WTC11 (cell line): ENCODE results near the gene ANO1. TPM values are rescaled to one million over a fixed set of nuclear protein-coding genes. Genes with fewer than 3 reads are reported as not detected.

Experiments used
- ATAC-seq: fragments of 200-7000 bp; cut with Tn5 transposase; 2 replicates; pipeline ENCODE4 v1.10.0; 2021; ENCODE audit warnings: mild to moderate bottlenecking, moderate library complexity
- CTCF ChIA-PET: fragments of 300-600 bp; sonication (Branson Sonifier 250); formaldehyde crosslinking; loops from one replicate; lab custom pipeline; 2021; ENCODE audit warnings: antibody characterized with exemption; lab: Charles Lee
- POLR2A ChIA-PET: fragments of 350-600 bp; sonication (Branson Sonifier 250); formaldehyde crosslinking; loops from one replicate; lab custom pipeline; 2021; ENCODE audit warnings: antibody characterized with exemption; lab: Charles Lee
- DNase-seq: peaks from one replicate; pipeline ENCODE4 v3.0.0; 2021; ENCODE audit warnings: low spot score
- H3K27ac Mint-ChIP-seq: 2 replicates; pipeline ENCODE4 v1.8.0; 2021; ENCODE audit warnings: mixed read lengths
- H3K27me3 Mint-ChIP-seq: 2 replicates; pipeline ENCODE4 v1.8.0; 2021; ENCODE audit warnings: low read depth, mild to moderate bottlenecking, moderate library complexity, mixed read lengths
- H3K36me3 Mint-ChIP-seq: 2 replicates; pipeline ENCODE4 v1.8.0; 2021; ENCODE audit warnings: mixed read lengths
- H3K4me1 Mint-ChIP-seq: 2 replicates; pipeline ENCODE4 v1.8.0; 2022; ENCODE audit warnings: mixed read lengths
- H3K4me3 Mint-ChIP-seq: 2 replicates; pipeline ENCODE4 v1.8.0; 2021; ENCODE audit warnings: mild to moderate bottlenecking, moderate library complexity, mixed read lengths
- H3K9me3 Mint-ChIP-seq: 2 replicates; pipeline ENCODE4 v1.8.0; 2021; ENCODE audit warnings: mixed read lengths
- ATF1 ChIP-seq: sonication (generic); formaldehyde crosslinking; IDR thresholded peaks from 2 replicates; pipeline ENCODE4 v1.8.1; 2023; ENCODE audit warnings: mild to moderate bottlenecking, moderate library complexity, missing genetic modification reagents
- FOXK1 ChIP-seq: sonication (generic); formaldehyde crosslinking; IDR thresholded peaks from 2 replicates; pipeline ENCODE4 v1.8.0; 2022; ENCODE audit warnings: mild to moderate bottlenecking, moderate library complexity, missing genetic modification reagents
- IRF1 ChIP-seq: sonication (generic); formaldehyde crosslinking; IDR thresholded peaks from 2 replicates; pipeline ENCODE4 v1.8.0; 2023; ENCODE audit warnings: missing genetic modification reagents
- IRF2 ChIP-seq: sonication (generic); formaldehyde crosslinking; IDR thresholded peaks from 2 replicates; pipeline ENCODE4 v1.8.0; 2022; ENCODE audit warnings: low read depth, missing genetic modification reagents, borderline replicate concordance
- MYBL2 ChIP-seq: sonication (generic); formaldehyde crosslinking; IDR thresholded peaks from 2 replicates; pipeline ENCODE4 v1.8.1; 2023; ENCODE audit warnings: mild to moderate bottlenecking, moderate library complexity, missing genetic modification reagents
- NFYB ChIP-seq: sonication (generic); formaldehyde crosslinking; conservative IDR thresholded peaks from 2 replicates; pipeline ENCODE4 v1.8.0; 2022; ENCODE audit warnings: low read depth, missing genetic modification reagents
- NR2C2 ChIP-seq: sonication (generic); formaldehyde crosslinking; IDR thresholded peaks from 2 replicates; pipeline ENCODE4 v1.8.0; 2022; ENCODE audit warnings: mild to moderate bottlenecking, missing genetic modification reagents
- RORB ChIP-seq: fragments of 250-450 bp; sonication (Bioruptor Pico); IDR thresholded peaks from 2 replicates; pipeline ENCODE4 v1.9.0; 2021; ENCODE audit warnings: mild to moderate bottlenecking
- ZNF138 ChIP-seq: sonication (generic); formaldehyde crosslinking; conservative IDR thresholded peaks from 2 replicates; pipeline ENCODE4 v1.8.1; 2022; ENCODE audit warnings: mild to moderate bottlenecking, moderate library complexity, missing genetic modification reagents
- ZNF232 ChIP-seq: sonication (generic); formaldehyde crosslinking; IDR thresholded peaks from 2 replicates; pipeline ENCODE4 v1.8.0; 2022; ENCODE audit warnings: mild to moderate bottlenecking, missing genetic modification reagents
- ZNF423 ChIP-seq: fragments of 250-450 bp; sonication (Bioruptor Pico); IDR thresholded peaks from 2 replicates; pipeline ENCODE4 v2.1.2; 2022; ENCODE audit warnings: mild to moderate bottlenecking, moderate library complexity
- total RNA-seq: library from RNA; stranded (reverse); gene quantifications from 3 replicates; pipeline ENCODE4 v1.2.3, GENCODE V29; 2021
- TF ChIP-seq, protein P1 (sequence below): sonication (generic); formaldehyde crosslinking; IDR thresholded peaks from 2 replicates; pipeline ENCODE4 v1.8.0; 2023; ENCODE audit warnings: missing genetic modification reagents, mild to moderate bottlenecking, borderline replicate concordance
- TF ChIP-seq, protein P2 (sequence below): fragments of 200-600 bp; IDR thresholded peaks from 2 replicates; pipeline ENCODE4 v1.8.0; 2022; ENCODE audit warnings: antibody characterized with exemption
- TF ChIP-seq, protein P3 (sequence below): sonication (generic); formaldehyde crosslinking; IDR thresholded peaks from 2 replicates; pipeline ENCODE4 v1.8.1; 2023; ENCODE audit warnings: mild to moderate bottlenecking, missing genetic modification reagents, moderate library complexity
- TF ChIP-seq, protein P4 (sequence below): fragments of 250-450 bp; sonication (Bioruptor Pico); IDR thresholded peaks from 2 replicates; pipeline ENCODE4 v2.1.2; 2022; ENCODE audit warnings: mild to moderate bottlenecking, moderate library complexity
- TF ChIP-seq, protein P5 (sequence below): sonication (generic); formaldehyde crosslinking; IDR thresholded peaks from 2 replicates; pipeline ENCODE4 v1.8.1; 2023; ENCODE audit warnings: mild to moderate bottlenecking, missing genetic modification reagents

Gene ANO1
- total RNA-seq, 1 experiment from 2014 or later = 4.1 TPM

DNA sequence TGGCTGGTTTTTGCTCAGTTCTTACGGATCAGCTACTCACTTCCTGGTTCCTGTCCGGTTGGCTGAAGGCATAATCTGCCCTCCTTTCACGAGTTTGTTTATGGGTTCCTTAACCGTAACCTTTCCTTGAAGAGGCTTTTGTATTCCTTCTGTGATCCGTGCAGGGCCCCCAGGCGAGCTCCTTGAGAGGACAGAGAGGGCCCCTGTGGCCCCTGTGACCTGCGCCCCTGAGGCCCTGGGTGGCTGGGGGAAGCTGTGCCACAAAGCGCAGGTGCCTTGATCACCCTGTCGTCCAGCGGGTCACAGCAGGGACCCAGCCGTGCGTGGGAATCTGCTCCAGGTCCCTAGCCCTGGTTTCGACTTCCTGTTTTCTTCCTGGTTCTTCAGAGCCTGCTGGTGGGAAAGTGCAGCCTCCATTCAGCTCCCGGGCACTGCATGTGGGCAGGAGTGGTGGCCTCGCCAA, 97.2 kb downstream of the ANO1 start (continued):
- TF ChIP-seq, protein P1, sequence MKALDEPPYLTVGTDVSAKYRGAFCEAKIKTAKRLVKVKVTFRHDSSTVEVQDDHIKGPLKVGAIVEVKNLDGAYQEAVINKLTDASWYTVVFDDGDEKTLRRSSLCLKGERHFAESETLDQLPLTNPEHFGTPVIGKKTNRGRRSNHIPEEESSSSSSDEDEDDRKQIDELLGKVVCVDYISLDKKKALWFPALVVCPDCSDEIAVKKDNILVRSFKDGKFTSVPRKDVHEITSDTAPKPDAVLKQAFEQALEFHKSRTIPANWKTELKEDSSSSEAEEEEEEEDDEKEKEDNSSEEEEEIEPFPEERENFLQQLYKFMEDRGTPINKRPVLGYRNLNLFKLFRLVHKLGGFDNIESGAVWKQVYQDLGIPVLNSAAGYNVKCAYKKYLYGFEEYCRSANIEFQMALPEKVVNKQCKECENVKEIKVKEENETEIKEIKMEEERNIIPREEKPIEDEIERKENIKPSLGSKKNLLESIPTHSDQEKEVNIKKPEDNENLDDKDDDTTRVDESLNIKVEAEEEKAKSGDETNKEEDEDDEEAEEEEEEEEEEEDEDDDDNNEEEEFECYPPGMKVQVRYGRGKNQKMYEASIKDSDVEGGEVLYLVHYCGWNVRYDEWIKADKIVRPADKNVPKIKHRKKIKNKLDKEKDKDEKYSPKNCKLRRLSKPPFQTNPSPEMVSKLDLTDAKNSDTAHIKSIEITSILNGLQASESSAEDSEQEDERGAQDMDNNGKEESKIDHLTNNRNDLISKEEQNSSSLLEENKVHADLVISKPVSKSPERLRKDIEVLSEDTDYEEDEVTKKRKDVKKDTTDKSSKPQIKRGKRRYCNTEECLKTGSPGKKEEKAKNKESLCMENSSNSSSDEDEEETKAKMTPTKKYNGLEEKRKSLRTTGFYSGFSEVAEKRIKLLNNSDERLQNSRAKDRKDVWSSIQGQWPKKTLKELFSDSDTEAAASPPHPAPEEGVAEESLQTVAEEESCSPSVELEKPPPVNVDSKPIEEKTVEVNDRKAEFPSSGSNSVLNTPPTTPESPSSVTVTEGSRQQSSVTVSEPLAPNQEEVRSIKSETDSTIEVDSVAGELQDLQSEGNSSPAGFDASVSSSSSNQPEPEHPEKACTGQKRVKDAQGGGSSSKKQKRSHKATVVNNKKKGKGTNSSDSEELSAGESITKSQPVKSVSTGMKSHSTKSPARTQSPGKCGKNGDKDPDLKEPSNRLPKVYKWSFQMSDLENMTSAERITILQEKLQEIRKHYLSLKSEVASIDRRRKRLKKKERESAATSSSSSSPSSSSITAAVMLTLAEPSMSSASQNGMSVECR = no peak
- TF ChIP-seq NFYB (CRISPR knock-in tag) (no peak), ATF1 (CRISPR knock-in tag) (no peak), IRF2 (CRISPR knock-in tag) (no peak), IRF1 (CRISPR knock-in tag) (no peak)
- TF ChIP-seq, protein P2, sequence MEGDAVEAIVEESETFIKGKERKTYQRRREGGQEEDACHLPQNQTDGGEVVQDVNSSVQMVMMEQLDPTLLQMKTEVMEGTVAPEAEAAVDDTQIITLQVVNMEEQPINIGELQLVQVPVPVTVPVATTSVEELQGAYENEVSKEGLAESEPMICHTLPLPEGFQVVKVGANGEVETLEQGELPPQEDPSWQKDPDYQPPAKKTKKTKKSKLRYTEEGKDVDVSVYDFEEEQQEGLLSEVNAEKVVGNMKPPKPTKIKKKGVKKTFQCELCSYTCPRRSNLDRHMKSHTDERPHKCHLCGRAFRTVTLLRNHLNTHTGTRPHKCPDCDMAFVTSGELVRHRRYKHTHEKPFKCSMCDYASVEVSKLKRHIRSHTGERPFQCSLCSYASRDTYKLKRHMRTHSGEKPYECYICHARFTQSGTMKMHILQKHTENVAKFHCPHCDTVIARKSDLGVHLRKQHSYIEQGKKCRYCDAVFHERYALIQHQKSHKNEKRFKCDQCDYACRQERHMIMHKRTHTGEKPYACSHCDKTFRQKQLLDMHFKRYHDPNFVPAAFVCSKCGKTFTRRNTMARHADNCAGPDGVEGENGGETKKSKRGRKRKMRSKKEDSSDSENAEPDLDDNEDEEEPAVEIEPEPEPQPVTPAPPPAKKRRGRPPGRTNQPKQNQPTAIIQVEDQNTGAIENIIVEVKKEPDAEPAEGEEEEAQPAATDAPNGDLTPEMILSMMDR = no peak

DNA sequence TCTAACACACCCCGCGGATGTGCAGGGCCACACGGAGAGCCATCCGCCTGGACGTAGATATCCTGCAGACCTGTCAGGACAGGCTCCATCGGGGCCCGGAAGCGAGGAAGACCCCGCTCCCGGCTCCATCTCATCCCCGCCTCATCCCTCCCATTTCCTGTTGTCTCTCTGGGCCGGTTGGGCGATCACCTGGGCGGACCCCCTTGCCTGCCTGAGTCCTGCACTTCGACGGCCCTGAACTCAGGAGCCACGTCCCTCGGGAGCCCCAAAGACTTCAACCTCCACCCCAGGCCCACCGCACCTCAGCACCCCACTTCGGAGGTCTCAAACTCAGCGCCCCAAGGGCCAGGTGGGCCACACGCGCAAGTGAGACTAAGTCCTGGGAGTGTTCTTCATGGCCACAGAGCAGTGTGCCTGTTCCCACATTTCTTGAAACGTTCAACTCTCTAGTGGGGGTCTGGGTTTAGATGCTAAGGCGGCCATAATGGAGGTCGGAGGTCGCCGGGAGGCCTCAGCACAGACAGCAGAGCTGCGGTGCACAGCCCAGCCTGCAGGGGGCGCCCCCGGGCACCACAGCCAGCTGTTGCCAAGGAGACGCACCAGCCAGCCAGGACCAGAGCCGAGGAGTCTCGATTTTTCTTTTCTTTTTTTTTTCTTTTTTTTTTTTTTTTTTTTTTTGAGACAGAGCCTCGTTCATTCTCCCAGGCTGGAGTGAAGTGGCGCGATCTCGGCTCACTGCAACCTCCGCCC, 99.0 kb downstream of the ANO1 start:
- no peaks in the 10 kb centered on the region for H3K27me3 Mint-ChIP-seq

More for the DNA sequence above, 99.0 kb downstream of the ANO1 start:
- CTCF ChIA-PET = interaction anchor here (0.5 to 2.4 kb wide), 39 partner anchors 10 to 1522 kb away, joined by 3 to 16 read pairs (median 4); partner anchors contain the start of gene FADD
- H3K9me3 Mint-ChIP-seq = no peaks in the 10 kb centered on the region
- H3K4me1 Mint-ChIP-seq = peaks cover 24% of the 10 kb centered on the region
- ATAC-seq (peak; percentile 75), DNase-seq (peak; percentile 90)
- H3K27ac Mint-ChIP-seq = no peak overlapping the region
- TF ChIP-seq RORB (CRISPR knock-in tag) (no peak), ZNF423 (CRISPR knock-in tag) (no peak), ZNF138 (CRISPR knock-in tag) (no peak), FOXK1 (CRISPR knock-in tag) (no peak), MYBL2 (CRISPR knock-in tag) (no peak), NR2C2 (CRISPR knock-in tag) (peak; percentile 67; the same call in 1 of the 2 replicates), ZNF232 (CRISPR knock-in tag) (no peak)
- TF ChIP-seq, protein P2 = peak; percentile 90
- TF ChIP-seq, protein P3, sequence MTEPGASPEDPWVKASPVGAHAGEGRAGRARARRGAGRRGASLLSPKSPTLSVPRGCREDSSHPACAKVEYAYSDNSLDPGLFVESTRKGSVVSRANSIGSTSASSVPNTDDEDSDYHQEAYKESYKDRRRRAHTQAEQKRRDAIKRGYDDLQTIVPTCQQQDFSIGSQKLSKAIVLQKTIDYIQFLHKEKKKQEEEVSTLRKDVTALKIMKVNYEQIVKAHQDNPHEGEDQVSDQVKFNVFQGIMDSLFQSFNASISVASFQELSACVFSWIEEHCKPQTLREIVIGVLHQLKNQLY (CRISPR knock-in tag) = no peak
- TF ChIP-seq, protein P4, sequence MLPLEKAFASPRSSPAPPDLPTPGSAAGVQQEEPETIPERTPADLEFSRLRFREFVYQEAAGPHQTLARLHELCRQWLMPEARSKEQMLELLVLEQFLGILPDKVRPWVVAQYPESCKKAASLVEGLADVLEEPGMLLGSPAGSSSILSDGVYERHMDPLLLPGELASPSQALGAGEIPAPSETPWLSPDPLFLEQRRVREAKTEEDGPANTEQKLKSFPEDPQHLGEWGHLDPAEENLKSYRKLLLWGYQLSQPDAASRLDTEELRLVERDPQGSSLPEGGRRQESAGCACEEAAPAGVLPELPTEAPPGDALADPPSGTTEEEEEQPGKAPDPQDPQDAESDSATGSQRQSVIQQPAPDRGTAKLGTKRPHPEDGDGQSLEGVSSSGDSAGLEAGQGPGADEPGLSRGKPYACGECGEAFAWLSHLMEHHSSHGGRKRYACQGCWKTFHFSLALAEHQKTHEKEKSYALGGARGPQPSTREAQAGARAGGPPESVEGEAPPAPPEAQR (CRISPR knock-in tag) = no peak
- TF ChIP-seq, protein P5, sequence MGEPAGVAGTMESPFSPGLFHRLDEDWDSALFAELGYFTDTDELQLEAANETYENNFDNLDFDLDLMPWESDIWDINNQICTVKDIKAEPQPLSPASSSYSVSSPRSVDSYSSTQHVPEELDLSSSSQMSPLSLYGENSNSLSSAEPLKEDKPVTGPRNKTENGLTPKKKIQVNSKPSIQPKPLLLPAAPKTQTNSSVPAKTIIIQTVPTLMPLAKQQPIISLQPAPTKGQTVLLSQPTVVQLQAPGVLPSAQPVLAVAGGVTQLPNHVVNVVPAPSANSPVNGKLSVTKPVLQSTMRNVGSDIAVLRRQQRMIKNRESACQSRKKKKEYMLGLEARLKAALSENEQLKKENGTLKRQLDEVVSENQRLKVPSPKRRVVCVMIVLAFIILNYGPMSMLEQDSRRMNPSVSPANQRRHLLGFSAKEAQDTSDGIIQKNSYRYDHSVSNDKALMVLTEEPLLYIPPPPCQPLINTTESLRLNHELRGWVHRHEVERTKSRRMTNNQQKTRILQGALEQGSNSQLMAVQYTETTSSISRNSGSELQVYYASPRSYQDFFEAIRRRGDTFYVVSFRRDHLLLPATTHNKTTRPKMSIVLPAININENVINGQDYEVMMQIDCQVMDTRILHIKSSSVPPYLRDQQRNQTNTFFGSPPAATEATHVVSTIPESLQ (CRISPR knock-in tag) = no peak
- no peaks in the 10 kb centered on the region for H3K36me3 Mint-ChIP-seq
- H3K4me3 Mint-ChIP-seq = no peak overlapping the region
- POLR2A ChIA-PET = interaction anchor here (0.7 kb wide), 1 partner anchor 285 kb away, joined by 6 read pairs; no protein-coding TSS in a partner anchor
